ENCODE data around the gene HCLS1.

Gene HCLS1

DNA sequence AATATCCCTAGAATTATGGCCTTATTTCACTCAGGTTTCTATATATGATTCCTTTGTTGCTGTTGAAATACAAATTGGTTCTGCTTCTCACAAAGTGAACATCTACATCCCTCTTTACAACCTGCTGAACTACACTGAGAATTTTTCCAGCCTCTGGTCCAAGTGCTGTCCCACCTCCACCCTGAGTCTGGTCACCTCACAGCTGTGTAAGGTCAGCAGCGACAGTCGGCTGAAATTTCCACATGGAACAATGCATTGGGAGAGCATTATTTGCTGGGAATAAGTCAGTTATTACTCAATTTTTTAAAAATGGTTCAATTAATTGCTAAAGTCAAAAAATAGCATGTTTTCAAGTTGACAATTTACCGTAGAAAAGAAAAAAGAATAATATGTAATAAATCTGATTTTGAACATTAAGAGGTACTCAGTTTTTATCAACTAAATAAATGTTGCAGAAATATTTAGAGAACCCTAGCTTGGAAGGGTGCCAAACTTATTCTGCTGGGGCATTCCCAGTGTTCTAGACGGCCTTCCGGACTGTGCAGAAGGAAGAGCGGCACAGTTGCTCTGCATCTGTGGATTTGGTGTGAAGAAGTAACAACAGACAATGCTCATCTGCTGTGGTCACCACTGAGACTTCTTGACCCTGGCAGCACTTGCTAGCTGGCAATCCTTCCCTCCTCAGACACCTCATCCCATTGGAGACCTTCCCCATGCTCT lies 1.8 kb downstream of the HCLS1 start:
- TF ChIP-seq, protein P1, sequence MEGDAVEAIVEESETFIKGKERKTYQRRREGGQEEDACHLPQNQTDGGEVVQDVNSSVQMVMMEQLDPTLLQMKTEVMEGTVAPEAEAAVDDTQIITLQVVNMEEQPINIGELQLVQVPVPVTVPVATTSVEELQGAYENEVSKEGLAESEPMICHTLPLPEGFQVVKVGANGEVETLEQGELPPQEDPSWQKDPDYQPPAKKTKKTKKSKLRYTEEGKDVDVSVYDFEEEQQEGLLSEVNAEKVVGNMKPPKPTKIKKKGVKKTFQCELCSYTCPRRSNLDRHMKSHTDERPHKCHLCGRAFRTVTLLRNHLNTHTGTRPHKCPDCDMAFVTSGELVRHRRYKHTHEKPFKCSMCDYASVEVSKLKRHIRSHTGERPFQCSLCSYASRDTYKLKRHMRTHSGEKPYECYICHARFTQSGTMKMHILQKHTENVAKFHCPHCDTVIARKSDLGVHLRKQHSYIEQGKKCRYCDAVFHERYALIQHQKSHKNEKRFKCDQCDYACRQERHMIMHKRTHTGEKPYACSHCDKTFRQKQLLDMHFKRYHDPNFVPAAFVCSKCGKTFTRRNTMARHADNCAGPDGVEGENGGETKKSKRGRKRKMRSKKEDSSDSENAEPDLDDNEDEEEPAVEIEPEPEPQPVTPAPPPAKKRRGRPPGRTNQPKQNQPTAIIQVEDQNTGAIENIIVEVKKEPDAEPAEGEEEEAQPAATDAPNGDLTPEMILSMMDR (IDR thresholded peaks at IDR 0.05; ENCODE audit: borderline replicate concordance, insufficient read depth, low read depth, low read length), result no peak
- H3K4me3 ChIP-seq (ENCODE audit: low read depth, low read length), result peak overlapping the region; percentile 26

DNA sequence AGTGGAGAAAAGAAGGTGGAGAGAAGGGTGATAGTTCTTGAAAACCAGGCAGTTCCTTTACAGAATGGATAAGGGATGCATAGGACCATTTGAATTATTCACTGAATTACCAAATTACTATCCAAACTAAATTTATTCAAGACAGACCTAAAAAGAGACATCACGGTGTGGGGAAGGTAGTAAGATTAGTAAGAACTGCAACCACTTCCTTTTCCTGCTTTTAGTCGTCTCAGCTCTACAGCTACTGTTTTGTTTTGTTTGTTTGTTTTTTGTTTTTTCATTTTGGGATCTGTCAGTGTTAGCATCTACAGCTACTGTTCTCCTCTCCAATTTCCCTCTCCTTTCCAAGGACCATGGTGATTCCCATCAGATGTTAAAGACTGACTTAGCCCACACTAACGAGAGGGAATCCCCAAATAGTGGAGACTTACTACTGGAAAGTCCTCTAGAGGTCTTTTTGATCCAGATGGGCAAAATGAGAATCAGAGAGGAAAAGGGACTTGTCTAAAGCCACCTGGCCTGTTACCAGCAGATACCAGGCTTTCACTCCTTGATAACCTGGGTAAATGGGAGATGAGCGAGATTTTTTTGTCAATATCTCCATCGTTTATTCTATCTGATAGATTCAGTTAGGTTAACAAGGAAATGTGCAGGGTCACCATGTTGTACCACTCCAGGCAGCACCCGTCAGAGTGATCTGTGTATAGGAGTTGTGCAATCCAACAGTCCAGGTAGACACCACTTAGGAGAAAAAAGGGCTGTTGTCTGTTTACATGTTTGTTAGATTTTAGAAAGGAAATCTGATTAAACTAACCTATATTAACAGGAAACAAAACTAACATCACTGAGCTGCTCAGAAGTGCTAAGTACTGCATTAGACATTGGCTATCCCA lies 6.0 kb downstream of the HCLS1 start:
- TF ChIP-seq, protein P1 (IDR thresholded peaks at IDR 0.05; ENCODE audit: borderline replicate concordance, insufficient read depth, low read depth, low read length), result no peak
- H3K4me3 ChIP-seq (ENCODE audit: low read depth, low read length), result no peak overlapping the region

DNA sequence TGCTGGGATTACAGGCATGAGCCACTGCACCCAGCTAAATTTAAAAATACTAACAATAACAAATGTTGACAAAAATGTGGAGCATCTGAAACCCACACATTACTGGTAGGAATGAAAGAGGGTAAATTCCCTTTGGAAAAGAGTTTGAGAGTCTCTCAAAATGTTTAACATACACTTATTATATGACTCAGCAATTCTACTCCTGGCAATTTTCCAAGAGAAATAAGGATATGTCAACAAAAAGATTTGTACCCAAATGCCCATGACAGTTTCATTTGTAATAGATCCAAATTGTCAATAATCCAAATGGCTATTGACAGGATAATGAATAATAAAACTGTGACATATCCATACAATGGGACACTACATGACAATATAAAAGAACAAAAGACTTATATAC lies 9.0 kb downstream of the HCLS1 start:
- H3K4me3 ChIP-seq (ENCODE audit: low read depth, low read length), result no peak overlapping the region
- TF ChIP-seq, protein P1 (IDR thresholded peaks at IDR 0.05; ENCODE audit: borderline replicate concordance, insufficient read depth, low read depth, low read length), result no peak

- TF ChIP-seq, protein P1 (IDR thresholded peaks at IDR 0.05; ENCODE audit: borderline replicate concordance, insufficient read depth, low read depth, low read length), result no peak
- no peak overlapping the region for H3K4me3 ChIP-seq (ENCODE audit: low read depth, low read length)
Observed at GRCh38 chr3:121649645-121650044, 11.1 kb downstream of the HCLS1 start.

- TF ChIP-seq, protein P1 (IDR thresholded peaks at IDR 0.05; ENCODE audit: borderline replicate concordance, insufficient read depth, low read depth, low read length), result no peak
- no peak overlapping the region for H3K4me3 ChIP-seq (ENCODE audit: low read depth, low read length)
Observed at GRCh38 chr3:121648219-121648958, 12.3 kb downstream of the HCLS1 start.

DNA sequence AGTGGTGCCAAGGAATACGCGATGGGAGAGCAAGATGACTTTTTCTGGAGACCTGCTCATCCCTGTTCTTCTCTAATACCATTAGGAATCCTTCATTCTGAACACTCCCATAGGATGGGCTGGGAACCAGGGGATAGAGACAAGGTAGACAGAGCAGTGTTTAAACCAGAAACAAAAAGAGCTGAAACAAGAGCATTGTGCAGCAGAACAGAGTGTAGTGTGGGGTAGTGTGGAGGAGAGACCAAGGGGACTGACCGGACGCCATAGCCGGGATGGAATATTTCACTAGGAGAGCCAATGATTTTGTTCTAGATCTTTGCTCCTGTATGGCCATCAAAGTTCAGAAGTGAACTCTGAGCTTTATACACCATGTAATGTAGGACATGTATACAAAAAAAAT lies 15.6 kb downstream of the HCLS1 start:
- H3K4me3 ChIP-seq (ENCODE audit: low read depth, low read length), result no peak overlapping the region
- TF ChIP-seq, protein P1 (IDR thresholded peaks at IDR 0.05; ENCODE audit: borderline replicate concordance, insufficient read depth, low read depth, low read length), result no peak

Measured in GM12875 (cell line).